Stimulated activated CD4-positive, alpha-beta T cell treated with anti-CD3 and anti-CD28 coated beads, Interleukin-2, amount 100 ng/mL, for 24 hours (primary cell): ENCODE results near the gene SH2D4B.
"Not testable (repeated sequence)": the region's sequence is repeated elsewhere in the genome, so short reads cannot be mapped to it uniquely, and the experiment has no call there.

Source experiments
- DNase-seq, 2 donors: peaks; one replicate each; pipeline ENCODE4 v3.0.0-alpha.2; 2020

Gene SH2D4B

GRCh38 chr10:80526218-80526617 is 11.5 kb upstream of the SH2D4B start:
- DNase-seq = no peak

DNA sequence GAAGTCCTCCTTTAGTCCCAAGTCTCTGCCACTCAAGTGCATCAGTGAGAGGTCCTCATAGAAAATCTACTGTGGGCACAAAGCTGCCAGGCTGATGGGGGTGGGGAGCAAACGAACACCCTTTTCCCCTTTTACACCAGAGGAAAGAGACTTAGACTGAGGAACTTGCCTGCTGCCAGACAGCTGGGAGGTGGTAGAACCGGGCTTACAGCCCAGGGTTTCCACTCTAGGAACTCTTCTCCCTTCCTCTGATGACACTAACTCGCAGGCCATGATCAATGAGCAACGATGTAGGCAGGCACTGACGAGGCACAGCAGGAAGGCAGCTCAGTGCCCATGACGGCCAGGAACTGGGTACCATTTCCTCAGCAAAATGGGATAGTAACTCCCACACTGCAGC is 11.0 kb upstream of the SH2D4B start:
- DNase-seq = no peak

- DNase-seq = no peak
These were observed 9.5 kb upstream of the SH2D4B start for GRCh38 chr10:80528185-80528700.

DNA sequence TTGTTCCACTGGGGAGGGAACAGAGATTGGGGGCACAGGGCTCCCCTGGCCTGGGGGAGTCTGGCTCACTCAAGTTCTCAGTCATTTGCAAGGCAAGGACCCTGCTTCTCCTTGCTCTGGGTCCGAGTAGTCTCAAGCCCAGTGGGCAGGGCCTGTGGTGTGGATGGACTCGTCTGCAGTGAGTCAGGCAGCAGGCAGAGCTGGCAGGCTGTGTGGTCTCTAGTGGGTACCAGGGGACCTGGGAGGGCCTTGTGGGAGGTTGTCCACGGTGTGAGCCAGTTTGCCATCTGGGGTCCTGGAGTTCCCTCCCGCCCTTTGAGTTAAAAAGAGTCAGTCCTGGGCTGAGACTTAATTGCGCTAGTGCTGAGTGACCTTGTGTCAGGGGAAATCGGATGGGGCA is 8.8 kb upstream of the SH2D4B start:
- DNase-seq = no peak

DNA sequence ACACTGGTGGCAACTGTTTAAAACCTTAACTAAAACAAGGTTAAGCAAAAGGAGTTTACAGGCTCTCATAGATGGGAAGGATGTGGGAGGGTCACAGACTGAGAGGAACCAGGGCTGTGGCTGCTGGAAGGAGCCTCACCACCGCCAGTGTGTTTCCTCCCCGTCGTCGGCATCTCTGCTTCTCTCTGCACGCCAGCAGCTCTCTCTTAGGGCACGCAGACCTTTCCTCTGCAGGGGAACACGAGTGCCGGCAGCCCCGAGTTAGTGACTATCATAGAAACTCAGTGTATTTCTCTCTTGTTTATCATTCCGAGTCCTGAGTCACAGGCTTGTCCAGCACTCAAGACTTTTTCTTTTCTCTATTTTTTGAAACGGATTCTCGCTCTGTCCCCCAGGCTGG is 8.1 kb upstream of the SH2D4B start:
- DNase-seq = peak in 1 of 2 donors; percentile 32

DNA sequence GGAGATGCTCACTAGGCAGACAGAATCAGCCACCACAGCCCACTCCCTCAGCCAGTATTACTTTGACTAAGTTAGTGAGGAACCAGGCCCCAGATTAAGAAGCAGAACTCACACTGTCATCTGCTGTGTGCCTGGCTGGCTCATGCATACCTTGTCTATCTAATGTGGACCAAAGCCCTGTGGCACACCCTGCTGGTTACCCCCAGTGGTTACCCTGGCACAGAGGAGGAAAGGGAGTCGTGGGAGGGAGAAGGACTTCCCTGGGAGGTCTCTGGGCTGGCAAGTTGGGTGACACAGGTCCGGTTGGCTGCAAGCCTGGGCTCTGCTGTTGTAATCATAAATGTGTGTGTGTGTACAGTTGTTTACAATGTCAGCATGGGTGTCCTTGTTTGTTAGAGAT is 7.5 kb upstream of the SH2D4B start:
- DNase-seq = peak; percentile 44 to 54

- DNase-seq = no peak
These were observed 6.9 kb upstream of the SH2D4B start for GRCh38 chr10:80530816-80531215.

DNA sequence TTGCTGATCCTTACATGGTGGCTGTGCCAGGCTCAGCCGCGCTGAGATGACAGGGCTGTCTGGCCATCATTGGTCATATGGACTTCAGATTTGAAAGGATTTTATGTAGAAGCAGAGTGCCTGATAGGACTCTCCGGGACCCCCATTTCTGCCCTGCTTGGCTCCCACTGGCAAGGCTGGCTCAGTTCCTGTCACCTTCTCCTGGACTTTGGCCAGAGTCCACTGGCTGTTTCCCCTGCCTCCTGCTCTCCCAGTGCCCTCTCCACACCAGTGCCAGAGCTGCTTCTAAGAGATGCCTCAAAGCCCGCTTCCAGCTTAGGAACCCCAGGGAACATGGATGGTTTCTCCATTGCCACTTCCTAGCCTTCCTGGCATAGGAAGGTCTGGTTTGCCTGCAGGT is 5.1 kb upstream of the SH2D4B start:
- DNase-seq = no peak

- DNase-seq = not testable (repeated sequence)
These were observed 3.6 kb upstream of the SH2D4B start for GRCh38 chr10:80534059-80534458.

DNA sequence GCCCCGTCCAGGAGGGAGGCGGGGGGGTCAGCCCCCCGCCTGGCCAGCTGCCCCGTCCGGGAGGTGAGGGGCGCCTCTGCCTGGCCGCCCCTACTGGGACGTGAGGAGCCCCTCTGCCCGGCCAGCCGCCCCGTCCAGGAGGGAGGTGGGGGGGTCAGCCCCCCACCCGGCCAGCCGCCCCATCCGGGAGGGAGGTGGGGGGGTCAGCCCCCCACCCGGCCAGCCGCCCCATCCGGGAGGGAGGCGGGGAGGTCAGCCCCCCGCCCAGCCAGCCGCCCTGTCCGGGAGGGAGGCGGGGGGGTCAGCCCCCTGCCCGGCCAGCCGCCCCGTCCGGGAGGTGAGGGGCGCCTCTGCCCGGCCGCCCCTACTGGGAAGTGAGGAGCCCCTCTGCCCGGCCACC is 3.1 kb upstream of the SH2D4B start:
- not testable (repeated sequence) for DNase-seq

GRCh38 chr10:80535671-80536360 is 1.9 kb upstream of the SH2D4B start:
- DNase-seq = peak; percentile 70 to 81

GRCh38 chr10:80536361-80536835 is 1.3 kb upstream of the SH2D4B start:
- no peak for DNase-seq

DNA sequence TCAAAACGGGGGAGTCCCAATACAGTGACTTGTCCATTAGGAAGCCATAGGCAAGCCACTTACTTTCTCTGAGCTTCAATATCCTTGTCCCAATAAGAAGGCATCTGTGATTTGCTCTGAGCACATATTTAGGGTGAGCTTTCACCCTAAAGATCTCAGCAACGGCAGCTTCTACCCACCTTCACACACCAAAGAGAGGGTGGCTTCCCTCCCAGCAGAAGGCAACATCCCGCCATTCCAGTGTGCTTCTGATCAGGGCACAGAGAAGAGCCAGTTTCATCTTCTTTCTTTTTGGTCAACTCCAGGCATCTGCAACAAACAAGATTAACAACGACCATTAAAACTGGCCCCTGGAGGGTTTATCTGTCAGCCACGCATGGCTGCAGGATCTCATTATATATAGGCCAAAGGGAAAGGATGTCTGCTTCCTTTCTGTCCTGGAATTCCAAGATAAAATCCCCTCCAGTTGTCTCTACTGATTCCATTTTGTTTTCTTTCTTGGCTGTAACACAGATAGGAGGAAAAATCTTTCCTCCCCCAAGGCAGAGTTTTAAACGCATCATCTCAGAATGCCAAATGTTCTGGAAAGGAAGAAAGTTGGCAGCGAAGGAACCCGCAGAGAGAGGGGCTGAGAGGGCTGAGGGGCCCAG is 491 bp upstream of the SH2D4B start:
- no peak for DNase-seq

- DNase-seq = no peak
These were observed 931 bp downstream of the SH2D4B start for GRCh38 chr10:80538481-80539185.

DNA sequence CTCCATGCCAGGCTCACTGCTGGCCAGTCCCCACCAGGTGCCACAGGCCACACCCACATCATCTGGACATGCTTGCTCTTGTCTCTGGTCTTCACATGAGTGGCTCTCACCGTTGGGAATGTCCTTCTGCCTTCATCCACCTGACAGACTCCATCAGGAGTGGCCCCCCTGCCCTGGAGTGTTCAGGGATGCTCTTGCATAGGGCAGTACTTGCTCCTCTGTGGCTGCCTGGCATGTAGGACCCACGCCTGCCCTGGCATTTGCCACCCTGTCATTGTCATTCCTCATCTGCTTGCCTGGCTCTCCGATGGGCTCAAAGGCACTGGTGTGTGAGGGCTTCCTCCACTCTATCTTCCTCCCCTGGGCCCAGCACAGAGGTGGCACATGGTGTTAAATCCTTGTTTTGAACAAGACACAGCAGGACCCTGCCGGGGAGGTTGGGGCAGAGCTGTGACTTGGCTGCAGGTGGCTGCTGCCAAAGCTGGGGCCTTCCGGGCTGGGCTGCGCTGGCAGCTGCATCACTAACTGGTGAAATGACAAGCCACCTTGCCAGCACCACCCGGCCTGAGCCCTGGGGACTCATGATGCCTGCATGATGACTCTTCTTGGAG is 1.8 kb downstream of the SH2D4B start:
- no peak for DNase-seq

GRCh38 chr10:80540136-80540535 is 2.4 kb downstream of the SH2D4B start:
- no peak for DNase-seq

DNA sequence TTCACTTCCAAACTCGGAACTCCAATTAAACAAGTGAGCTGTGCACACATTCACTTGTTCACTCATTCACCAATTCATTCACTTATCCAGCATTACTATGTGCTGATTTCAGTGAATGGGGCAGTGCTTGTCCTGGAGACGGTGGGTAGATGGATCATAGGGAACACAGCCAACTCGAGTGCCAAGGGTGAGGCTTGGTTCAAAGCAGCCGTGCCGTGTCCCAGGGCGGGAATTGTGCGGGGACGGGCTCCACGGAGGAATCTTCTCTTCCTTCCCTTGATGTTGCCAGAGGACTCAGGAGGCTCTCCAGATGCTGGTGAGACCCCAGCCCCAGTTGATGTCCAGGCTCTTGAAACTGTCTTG is 2.9 kb downstream of the SH2D4B start:
- DNase-seq = no peak

DNA sequence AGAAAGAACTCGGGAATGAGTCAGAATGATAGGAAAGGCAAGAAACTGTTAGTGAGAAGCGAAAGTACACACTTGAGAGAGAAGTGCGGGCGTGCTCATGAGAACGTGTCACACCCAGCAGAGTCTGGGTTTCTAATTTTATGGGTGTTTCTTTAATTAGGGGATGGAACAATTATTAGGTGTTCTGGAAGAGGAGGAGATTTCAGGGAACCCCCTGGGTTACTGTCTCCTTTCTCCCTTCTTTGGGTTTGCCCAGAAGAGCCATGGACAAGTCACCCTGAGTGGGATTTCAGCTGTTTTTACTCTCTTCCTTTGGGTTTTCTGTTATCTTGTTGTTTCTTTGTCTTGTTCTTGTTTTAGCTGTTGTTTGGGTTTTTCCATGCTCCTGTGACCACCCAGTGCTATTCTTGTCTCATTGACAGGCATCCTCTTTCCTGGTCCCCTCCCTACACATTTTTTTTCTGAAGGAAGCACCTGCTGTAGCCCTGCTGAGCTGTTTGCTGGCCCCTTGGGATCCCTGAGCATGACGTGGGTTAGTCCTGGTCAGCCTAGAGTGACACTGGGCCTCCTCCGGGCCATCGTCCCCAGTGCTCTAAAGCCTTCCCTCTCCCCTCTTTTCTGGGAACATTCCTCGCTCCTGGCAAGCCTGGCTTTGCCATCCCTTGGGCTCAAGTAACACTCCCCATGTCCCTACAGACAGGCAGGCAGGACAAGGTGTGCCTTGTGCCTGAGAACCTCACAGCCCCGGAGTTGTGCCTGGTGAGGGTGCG is 3.5 kb downstream of the SH2D4B start:
- no peak for DNase-seq

GRCh38 chr10:80542053-80542452 is 4.4 kb downstream of the SH2D4B start:
- no peak for DNase-seq

GRCh38 chr10:80542652-80543318 is 5.1 kb downstream of the SH2D4B start:
- no peak for DNase-seq

DNA sequence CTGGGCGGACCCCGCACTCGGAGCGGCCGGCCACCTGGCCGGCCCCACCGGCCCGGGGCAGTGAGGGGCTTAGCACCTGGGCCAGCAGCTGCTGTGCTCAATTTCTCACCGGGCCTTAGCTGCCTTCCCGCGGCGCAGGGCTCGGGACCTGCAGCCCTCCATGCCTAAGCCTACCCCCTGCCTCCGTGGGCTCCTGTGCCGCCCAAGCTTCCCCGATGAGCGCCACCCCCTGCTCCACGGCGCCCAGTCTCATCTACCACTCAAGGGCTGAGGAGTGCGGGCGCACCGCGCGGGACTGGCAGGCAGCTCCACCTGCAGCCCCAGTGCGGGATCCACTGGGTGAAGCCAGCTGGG is 5.6 kb downstream of the SH2D4B start:
- DNase-seq = not testable (repeated sequence)

GRCh38 chr10:80544316-80544953 is 6.7 kb downstream of the SH2D4B start:
- DNase-seq = no peak
